ENCODE data around the gene CLIP2.
A peak's percentile ranks its signal among the peaks of the same experiment; 100 is the strongest.
"Not testable (repeated sequence)": the region's sequence is repeated elsewhere in the genome, so short reads cannot be mapped to it uniquely, and the experiment has no call there.

The CLIP2 gene

GRCh38 chr7:74293577-74293908 is 4.3 kb downstream of the CLIP2 start:
- no peak for DNase-seq

DNA sequence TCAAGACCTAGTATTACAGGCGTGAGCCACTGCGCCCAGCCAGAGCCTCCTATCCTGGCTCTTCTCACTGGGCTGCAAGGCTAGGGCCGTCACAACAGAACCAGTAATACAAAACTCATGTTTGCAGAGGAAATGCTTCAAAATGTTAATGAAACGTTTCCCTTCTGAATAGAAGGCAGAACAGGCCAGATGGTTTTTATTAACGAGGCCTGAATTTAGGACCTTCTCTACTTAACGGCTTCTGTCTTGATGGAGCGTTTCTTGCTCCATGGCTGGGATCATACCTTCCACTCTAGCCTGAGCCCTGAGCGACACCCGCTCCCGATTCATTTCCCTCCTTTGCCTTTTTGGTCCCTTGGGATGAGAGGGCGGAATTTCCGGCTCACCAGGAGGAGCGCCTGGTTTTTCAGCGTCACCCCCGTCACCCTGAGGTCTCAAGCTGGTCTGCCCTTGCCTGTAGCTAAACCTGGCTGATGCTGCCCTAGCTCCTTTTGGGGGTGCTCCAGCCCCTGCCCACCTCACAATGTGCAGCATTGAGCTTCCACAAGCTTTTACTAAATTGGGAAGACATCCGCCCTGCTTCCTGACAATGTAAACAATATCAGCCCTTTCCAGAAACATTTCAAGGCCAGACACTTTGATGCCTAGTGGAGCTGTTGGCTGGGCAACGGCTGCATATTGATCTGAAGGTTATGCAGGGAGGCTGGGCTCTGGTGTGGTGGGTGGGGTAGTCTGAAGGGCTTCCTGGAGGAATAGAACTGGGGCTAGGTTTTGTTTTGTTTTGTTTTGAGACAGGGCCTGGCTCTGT is 5.2 kb downstream of the CLIP2 start:
- DNase-seq, result no peak

- no peak for DNase-seq
These were observed 8.5 kb downstream of the CLIP2 start for GRCh38 chr7:74297516-74298233.

GRCh38 chr7:74299401-74299800 is 10.2 kb downstream of the CLIP2 start:
- no peak for DNase-seq

GRCh38 chr7:74300926-74301325 is 11.7 kb downstream of the CLIP2 start:
- no peak for DNase-seq

- no peak for DNase-seq
These were observed 13.6 kb downstream of the CLIP2 start for GRCh38 chr7:74302745-74303221.

GRCh38 chr7:74304550-74304949 is 15.3 kb downstream of the CLIP2 start:
- no peak for DNase-seq

- DNase-seq, result no peak
These were observed 17.0 kb downstream of the CLIP2 start for GRCh38 chr7:74306004-74306729.

- DNase-seq, result peak; percentile 51
These were observed 17.7 kb downstream of the CLIP2 start for GRCh38 chr7:74306730-74307469.

- DNase-seq, result no peak
These were observed 18.7 kb downstream of the CLIP2 start for GRCh38 chr7:74307738-74308505.

DNA sequence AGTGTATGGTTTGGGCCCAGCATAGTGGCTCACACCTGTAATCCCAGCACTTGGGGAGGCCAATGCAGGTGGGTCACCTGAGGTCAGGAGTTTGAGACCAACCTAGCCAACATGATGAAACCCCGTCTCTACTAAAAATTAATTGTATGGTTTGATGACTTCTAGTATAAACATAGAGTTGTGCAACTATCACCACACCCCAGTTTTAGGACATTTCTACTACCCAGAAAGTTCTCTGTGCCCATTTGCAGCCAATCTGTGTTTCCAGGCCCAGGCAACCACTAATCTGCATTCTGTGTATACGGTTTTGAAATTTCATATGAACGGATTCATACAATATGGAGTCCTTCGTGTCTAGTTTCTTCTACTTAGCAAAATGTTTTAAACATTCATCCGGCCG is 20.0 kb downstream of the CLIP2 start:
- DNase-seq, result no peak

DNA sequence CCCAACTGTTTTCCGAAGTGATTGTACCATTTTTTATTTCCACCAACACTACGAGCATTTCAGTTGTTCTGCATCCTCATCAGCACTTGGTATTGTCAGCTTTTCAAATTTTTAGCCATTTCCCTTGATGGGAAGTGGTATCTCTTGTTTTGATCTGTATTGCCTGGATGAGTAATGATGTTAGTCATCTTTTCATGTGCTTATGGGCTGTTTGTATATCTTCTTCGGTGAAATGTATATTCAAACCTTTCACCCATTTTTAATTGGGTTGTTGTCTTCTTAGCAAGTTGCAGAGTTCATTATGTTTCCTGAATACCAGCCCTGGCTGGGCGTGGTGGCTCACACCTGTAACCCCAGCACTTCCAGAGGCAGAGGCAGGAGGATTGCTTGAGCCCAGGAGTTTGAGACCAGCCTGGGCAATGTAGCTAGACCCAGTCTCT is 22.1 kb downstream of the CLIP2 start:
- DNase-seq, result no peak

DNA sequence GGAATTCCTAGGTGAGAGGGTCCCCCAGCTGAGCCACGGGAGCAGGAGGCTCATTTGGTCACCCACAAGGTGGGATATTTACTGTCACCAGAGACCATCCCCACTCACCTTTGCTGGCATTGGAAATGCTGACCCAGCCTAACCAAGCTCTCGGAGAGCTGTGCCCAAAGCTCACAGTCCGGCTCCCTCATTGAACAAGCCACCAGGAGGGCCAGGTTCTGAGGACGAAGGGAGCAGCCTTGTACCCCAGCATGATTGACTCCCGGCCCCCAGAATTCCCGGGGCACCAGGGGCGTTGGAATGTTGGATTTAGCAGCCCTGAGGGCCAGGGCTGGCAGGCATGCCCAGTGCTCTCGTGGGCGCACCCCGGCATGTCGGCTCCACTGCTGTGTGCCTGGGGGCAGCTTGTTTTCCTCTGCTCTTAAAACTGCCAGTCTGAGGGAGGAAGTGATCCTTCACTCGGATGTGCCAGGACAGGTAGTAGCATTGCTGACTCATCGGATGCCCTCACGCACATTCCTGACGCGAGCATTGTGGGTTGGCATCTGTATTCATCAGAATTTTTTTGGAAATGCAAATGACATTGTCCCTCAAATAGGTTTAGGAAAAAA is 23.3 kb downstream of the CLIP2 start:
- DNase-seq, result no peak

GRCh38 chr7:74315891-74316290 is 26.7 kb downstream of the CLIP2 start:
- not testable (repeated sequence) for DNase-seq

- DNase-seq, result no peak
These were observed 28.1 kb downstream of the CLIP2 start for GRCh38 chr7:74317146-74317782.

DNA sequence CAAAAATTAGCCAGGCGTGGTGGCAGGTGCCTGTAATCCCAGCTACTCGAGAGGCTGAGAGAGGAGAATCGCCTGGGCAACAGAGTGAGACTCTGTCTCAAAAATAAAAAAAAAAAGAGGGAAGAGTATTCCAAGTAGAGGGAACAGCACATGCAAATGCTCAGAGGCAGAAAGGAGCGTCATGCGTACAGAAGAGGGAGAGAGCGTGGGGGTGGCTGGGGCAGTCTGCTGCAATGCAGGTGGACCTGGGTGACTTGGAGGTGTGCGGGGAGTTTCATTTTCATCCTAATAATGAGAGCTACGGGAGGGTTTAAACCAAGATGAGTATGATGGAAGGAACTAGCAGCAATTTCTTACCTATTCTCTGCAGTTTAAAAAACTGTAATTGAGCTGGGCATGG is 28.8 kb downstream of the CLIP2 start:
- no peak for DNase-seq

DNA sequence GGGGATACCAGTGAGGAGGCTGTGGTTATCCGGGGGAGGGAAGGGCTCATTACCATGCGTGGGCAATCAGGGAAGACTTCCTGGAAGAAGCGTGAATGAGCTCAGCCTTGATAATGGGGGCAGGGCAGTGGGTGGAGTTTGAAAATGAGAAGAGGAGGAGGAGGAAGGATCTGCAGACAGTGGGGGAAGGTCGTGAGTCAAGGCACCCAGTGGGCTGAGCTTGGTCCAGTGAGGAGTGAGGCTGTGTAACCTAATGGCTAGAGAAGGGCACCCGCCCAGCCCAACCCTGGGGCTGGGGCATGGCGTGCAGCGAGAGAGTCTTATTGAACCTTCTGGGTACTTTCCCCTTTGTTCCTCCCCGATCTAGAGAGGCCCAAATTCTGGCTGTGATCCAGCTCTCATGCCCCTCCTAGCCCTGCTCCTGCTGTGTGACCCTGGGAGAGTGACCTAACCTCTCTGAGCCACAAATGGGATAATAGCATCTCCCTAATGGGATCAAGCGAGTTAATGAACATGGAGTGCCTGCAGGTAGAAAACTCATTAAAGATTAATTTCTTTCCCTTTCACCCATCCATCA is 31.5 kb downstream of the CLIP2 start:
- no peak for DNase-seq

DNA sequence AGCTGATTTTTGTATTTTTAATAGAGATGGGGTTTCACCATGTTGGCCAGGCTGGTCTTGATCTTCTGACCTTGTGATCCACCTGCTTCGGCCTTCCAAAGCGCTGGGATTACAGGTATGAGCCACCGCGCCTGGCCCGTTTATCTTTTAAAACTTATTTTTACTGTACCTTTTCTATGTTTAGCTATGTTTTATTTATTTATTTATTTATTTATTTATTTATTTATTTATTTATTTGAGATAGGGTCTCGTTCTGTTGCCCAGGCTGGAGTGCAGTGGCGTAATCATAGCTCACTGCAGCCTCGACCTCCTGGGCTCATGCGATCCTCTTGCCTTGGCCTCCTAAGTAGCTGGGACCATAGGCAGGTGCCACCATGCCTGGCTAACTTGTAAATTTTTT is 33.7 kb downstream of the CLIP2 start:
- not testable (repeated sequence) for DNase-seq

GRCh38 chr7:74324531-74325209 is 35.5 kb downstream of the CLIP2 start:
- no peak for DNase-seq

DNA sequence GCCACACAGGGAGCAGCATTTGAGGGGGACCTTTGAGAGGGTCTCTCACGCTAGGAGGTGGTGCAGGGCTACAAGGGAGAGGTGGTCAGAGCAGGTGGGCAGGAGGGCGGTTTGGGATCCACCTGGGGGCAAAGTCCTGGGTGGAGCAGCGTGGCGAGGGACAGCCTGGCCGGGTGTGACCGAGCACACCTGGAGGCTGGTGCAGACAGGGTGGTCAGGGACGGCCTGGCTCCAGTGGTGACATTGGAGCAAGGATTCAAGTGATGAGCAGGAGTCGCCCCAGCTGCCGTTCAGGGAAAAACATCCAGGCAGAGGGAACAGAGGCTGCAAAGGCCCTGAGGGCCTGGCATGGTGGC is 36.0 kb downstream of the CLIP2 start:
- no peak for DNase-seq
